HepG2 (cell line): ENCODE data around the gene TGM6. TPM values are rescaled to one million over a fixed set of nuclear protein-coding genes. Genes with fewer than 3 reads are reported as not detected.
A peak's percentile ranks its signal among the peaks of the same experiment; 100 is the strongest.

Experiments
- CSRNP1 ChIP-seq: sonication (generic); formaldehyde crosslinking; IDR thresholded peaks from 2 replicates; pipeline ENCODE4 v1.8.1; 2023; ENCODE audit warnings: mild to moderate bottlenecking, missing genetic modification reagents
- CTCF ChIP-seq: sonication (generic); formaldehyde crosslinking; IDR thresholded peaks from 2 replicates; pipeline ENCODE4 v1.5.0; 2020; ENCODE audit warnings: mild to moderate bottlenecking, missing genetic modification reagents, moderate library complexity
- KMT2B ChIP-seq: IDR thresholded peaks from 2 replicates; pipeline ENCODE4 v1.6.1; 2016; ENCODE audit warnings: missing genetic modification reagents, missing compliant biosample characterization
- NFATC3 ChIP-seq: sonication (generic); formaldehyde crosslinking; IDR thresholded peaks from 2 replicates; pipeline ENCODE4 v1.5.1; 2020; ENCODE audit warnings: mild to moderate bottlenecking, missing genetic modification reagents
- NFYC ChIP-seq: IDR thresholded peaks from 2 replicates; pipeline ENCODE4 v1.6.1; 2016; ENCODE audit warnings: missing genetic modification reagents, missing compliant biosample characterization
- POGK ChIP-seq: sonication (generic); formaldehyde crosslinking; conservative IDR thresholded peaks from 2 replicates; pipeline ENCODE4 v1.8.0; 2022; ENCODE audit warnings: mild to moderate bottlenecking, moderate library complexity, missing genetic modification reagents
- POLR2G ChIP-seq: fragments of 200-400 bp; formaldehyde crosslinking; IDR thresholded peaks from 2 replicates; pipeline ENCODE4 v1.6.1; 2018; ENCODE audit warnings: mild to moderate bottlenecking, low read depth, low read length, moderate library complexity
- SUZ12 ChIP-seq: fragments of 150-350 bp; IDR thresholded peaks from 2 replicates; pipeline ENCODE4 v1.6.1; 2014; ENCODE audit warnings: low read depth, low read length
- THRA ChIP-seq: sonication (generic); formaldehyde crosslinking; IDR thresholded peaks from 2 replicates; pipeline ENCODE4 v1.4.0; 2020; ENCODE audit warnings: missing genetic modification reagents, borderline replicate concordance
- ZNF740 ChIP-seq: sonication (generic); formaldehyde crosslinking; IDR thresholded peaks from 2 replicates; pipeline ENCODE4 v1.4.0; 2020; ENCODE audit warnings: missing genetic modification reagents
- ZNF792 ChIP-seq: IDR thresholded peaks from 2 replicates; pipeline ENCODE4 v1.6.1; 2016
- ZNF878 ChIP-seq: sonication (generic); formaldehyde crosslinking; IDR thresholded peaks from 2 replicates; pipeline ENCODE4 v1.8.1; 2023; ENCODE audit warnings: mild to moderate bottlenecking, missing genetic modification reagents, moderate library complexity
- polyA plus RNA-seq, 8 experiments: library from polyadenylated mRNA; depleted of rRNA in 3 of 8; stranded (reverse) in 7 of 8; unstranded in 1 of 8; fragments of >200 nt; fragmentation: Illumina TruSeq in 4 of 8; extraction: Trizol in 4 of 8; gene quantifications; 2 replicates each; pipeline versions ENCODE4 v1.2.1 to v1.2.3, GENCODE V29; 2011 to 2016; ENCODE audit warnings: low read depth in 4 of 8, missing spikeins in 1 of 8, mixed read lengths in 1 of 8; ENCODE audit not compliant: insufficient read depth in 1 of 8
- total RNA-seq, 5 experiments: library from RNA; depleted of rRNA; stranded (reverse); fragments of >200 nt; fragmentation: Illumina TruSeq; extraction: Trizol; gene quantifications; 2 replicates each; pipeline ENCODE4 v1.2.3, GENCODE V29; 2016; ENCODE audit warnings: low read depth in 1 of 5

The TGM6 gene
- total and polyA plus RNA-seq, 2 of the 13 experiments (the other 11 are each of a cell fraction or from before 2014, with no cell fraction given): not detected

GRCh38 chr20:2476742-2477615 lies 96.3 kb downstream of the TGM6 start (continued):
- TF ChIP-seq ZNF740 (CRISPR knock-in tag) (no peak), ZNF792 (CRISPR knock-in tag) (no peak), CTCF (peak; percentile 80), SUZ12 (no peak), NFATC3 (CRISPR knock-in tag) (no peak), KMT2B (no peak), THRA (CRISPR knock-in tag) (0 out of 2 replicates have a peak, but pooled peaks have one; percentile 13), ZNF878 (CRISPR knock-in tag) (no peak), CSRNP1 (CRISPR knock-in tag) (no peak), POLR2G (no peak), POGK (CRISPR knock-in tag) (no peak), NFYC (0 out of 2 replicates have a peak, but pooled peaks have one; percentile 10)
